Testis (tissue), 2 donors: ENCODE results near the gene RUNX3.

ENCODE experiments used
- CTCF ChIP-seq, 3 experiments: fragments of 450-650 bp in 2 of 3; fragments of 200-600 bp in 1 of 3; sonication (generic) in 1 of 3; IDR thresholded peaks; one replicate each; pipeline ENCODE4 v1.5.1; 2016 to 2019; ENCODE audit warnings: antibody characterized with exemption in 3 of 3, mild to moderate bottlenecking in 2 of 3, moderate library complexity in 1 of 3
- POLR2A ChIP-seq: fragments of 450-650 bp; IDR thresholded peaks from one replicate; pipeline ENCODE4 v1.6.1; 2017; ENCODE audit warnings: antibody characterized with exemption, mild to moderate bottlenecking, moderate library complexity

- TF ChIP-seq CTCF (IDR thresholded peaks at IDR 0.05), result no peak
- TF ChIP-seq POLR2A, result no peak
These were observed 28.1 kb downstream of the RUNX3 start for GRCh38 chr1:24901791-24902470.
